ENCODE measurements around the gene MIOS.

Gene MIOS

GRCh38 chr7:7524121-7524520 lies 42.6 kb upstream of the MIOS start:
- POLR2A ChIA-PET = no interaction called here
- Histone ChIP-seq H3K4me1 (ENCODE audit: control insufficient read depth, insufficient read depth, low read length) (no peaks in the 10 kb centered on the region), H3K9me3 (ENCODE audit: control insufficient read depth, insufficient read depth, low read depth, low read length) (no peaks in the 10 kb centered on the region), H3K36me3 (ENCODE audit: control insufficient read depth in 2 of 2, insufficient read depth in 1 of 2, low read length in 2 of 2) (no peaks in the 10 kb centered on the region), H3K27ac (ENCODE audit: extremely low read depth, low read depth, low read length) (no peak overlapping the region), H3K4me3 (ENCODE audit: low read depth, low read length) (no peak overlapping the region)
- CTCF ChIA-PET = interaction anchor here (0.7 kb wide), 1 partner anchor 19 kb away, joined by 5 read pairs; no protein-coding TSS in a partner anchor
- TF ChIP-seq GLIS1 (tag by site-specific recombination; IDR thresholded peaks at IDR 0.05) (no peak), ZNF157 (tag by site-specific recombination; IDR thresholded peaks at IDR 0.05) (no peak), ZNF704 (tag by site-specific recombination; IDR thresholded peaks at IDR 0.05) (no peak), ZNF404 (tag by site-specific recombination; IDR thresholded peaks at IDR 0.05) (no peak), ZBTB21 (tag by site-specific recombination; IDR thresholded peaks at IDR 0.05) (no peak), ZNF354C (tag by site-specific recombination; IDR thresholded peaks at IDR 0.05; ENCODE audit: borderline replicate concordance, low read depth) (no peak), ZNF621 (tag by site-specific recombination; IDR thresholded peaks at IDR 0.05) (no peak), ZBTB44 (tag by site-specific recombination; IDR thresholded peaks at IDR 0.05) (no peak), ZNF133 (tag by site-specific recombination; IDR thresholded peaks at IDR 0.05) (no peak), ZNF223 (tag by site-specific recombination; IDR thresholded peaks at IDR 0.05) (no peak), PRDM6 (tag by site-specific recombination; IDR thresholded peaks at IDR 0.05) (no peak), ZNF624 (tag by site-specific recombination; IDR thresholded peaks at IDR 0.05) (no peak), ZNF280C (tag by site-specific recombination; IDR thresholded peaks at IDR 0.05) (no peak), ZNF146 (tag by site-specific recombination; IDR thresholded peaks at IDR 0.05) (no peak)

GRCh38 chr7:7526006-7526405 lies 40.7 kb upstream of the MIOS start:
- no peak overlapping the region for H3K27ac ChIP-seq (ENCODE audit: extremely low read depth, low read depth, low read length)
- CTCF ChIA-PET = no interaction called here
- H3K36me3 ChIP-seq (ENCODE audit: control insufficient read depth in 2 of 2, insufficient read depth in 1 of 2, low read length in 2 of 2) = no peaks in the 10 kb centered on the region
- no peak overlapping the region for H3K4me3 ChIP-seq (ENCODE audit: low read depth, low read length)
- POLR2A ChIA-PET = no interaction called here
- H3K9me3 ChIP-seq (ENCODE audit: control insufficient read depth, insufficient read depth, low read depth, low read length) = no peaks in the 10 kb centered on the region
- H3K4me1 ChIP-seq (ENCODE audit: control insufficient read depth, insufficient read depth, low read length) = no peaks in the 10 kb centered on the region
- TF ChIP-seq GFI1B (tag by site-specific recombination; IDR thresholded peaks at IDR 0.05) (no peak), MZF1 (tag by site-specific recombination; IDR thresholded peaks at IDR 0.05; ENCODE audit: borderline replicate concordance) (no peak), ZNF692 (tag by site-specific recombination; IDR thresholded peaks at IDR 0.05) (no peak)
